HG02970 (cell line): ENCODE data around the gene SLC16A3.
"Not testable (repeated sequence)": the region's sequence is repeated elsewhere in the genome, so short reads cannot be mapped to it uniquely, and the experiment has no call there.

Source experiments
- ATAC-seq: cut with Tn5 transposase; IDR thresholded peaks from one replicate; pipeline ENCODE4 v1.9.1; 2021; ENCODE audit warnings: mild to moderate bottlenecking, moderate library complexity, moderate number of reproducible peaks; ENCODE audit not compliant: unreplicated experiment, low FRiP score

The SLC16A3 gene

GRCh38 chr17:82203920-82204319 is 24.9 kb upstream of the SLC16A3 start:
- ATAC-seq: no peak

DNA sequence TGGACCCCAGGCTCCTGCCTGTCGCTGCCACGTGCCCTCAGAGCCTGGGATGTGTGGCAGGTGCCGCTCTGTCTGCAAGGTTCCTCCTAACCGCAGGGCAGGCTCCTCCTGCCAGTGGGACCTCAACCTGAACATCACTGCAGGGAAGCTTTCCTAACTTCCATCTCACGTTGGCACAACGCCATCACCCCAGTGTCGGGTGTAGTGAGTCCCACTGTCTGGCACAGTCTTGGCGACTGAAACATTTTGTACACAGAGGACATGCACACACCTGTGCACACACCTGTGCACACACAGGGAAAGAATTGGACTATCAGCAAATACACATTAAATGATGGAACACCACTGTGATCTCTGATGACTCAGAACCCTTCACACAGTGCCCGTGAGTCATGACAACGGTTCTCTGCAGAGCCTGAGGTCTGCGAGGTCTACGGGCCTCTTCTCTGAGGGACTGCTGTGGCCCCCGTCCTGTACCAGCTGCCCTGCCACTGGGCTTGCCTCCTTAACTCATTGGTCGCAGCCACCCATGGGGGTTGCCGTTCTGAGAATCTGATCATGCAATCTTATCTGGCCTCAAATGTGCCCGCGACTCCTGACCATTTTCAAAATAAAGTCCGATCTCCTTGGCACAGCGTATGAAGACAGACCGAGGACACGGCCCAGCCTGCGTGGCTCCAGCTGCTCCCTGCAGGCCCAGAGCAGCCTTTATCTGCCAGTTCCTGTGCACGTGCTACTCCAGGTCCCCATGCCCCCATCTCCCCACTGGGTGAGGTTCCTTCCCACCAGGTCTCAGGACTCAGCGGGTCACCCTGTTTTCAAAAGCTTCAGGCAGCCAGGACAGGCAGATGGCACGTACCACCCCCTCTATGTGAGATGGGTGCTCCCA is 23.8 kb upstream of the SLC16A3 start:
- no peak for ATAC-seq

DNA sequence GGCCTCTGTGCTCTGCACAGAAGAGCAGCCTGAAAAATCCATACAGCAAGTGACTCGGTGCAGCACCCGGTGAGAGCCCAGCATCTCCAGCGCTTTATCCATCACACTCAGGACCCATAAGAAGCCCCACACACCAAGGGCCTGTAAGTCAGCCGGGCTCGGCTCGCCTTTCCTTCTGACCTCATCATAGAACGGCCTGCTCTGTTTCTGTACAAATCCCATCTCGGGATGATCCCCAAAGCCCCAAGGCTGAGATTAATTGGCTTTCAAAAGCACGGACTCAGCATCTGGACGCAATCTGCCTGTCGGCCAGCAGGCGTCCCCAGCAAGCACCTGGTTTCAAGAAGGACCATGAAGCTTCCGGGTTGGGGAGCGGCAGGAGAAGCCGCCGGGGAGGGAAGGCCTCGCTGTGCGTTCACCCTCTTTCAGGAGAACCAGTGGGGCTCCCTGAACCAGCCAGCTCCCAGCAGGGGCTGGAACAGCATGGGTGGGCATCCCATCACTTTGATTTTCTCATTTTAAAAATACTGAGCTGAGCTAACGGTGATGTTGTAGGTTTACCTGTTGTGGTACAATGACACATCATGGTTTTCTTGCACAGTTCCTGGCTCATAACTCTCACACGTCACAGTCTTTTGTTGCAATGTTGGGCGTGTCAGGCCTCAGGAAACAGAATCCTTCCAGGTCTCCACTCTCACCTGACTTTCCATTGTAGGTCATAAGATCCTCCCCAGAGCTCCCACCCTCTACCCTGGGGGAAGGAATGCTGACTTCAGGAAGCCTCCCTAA is 22.9 kb upstream of the SLC16A3 start:
- no peak for ATAC-seq

DNA sequence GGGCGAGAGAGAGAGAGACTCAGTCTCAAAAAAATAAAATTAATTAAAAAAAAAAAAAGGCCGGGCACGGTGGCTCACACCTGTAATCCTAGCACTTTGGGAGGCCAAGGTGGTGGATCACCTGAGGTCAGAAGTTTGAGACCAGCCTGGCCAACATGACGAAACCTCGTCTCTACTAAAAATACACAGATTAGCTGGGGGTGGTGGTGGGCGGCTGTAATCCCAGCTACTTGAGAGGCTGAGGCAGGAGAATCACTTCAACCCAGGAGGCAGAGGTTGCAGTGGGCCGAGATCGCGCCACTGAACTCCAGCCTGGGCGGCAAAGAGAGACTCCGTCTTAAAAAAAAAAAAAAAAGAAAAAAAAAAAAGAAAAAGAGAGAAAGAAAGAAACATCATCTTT is 18.2 kb upstream of the SLC16A3 start:
- ATAC-seq: not testable (repeated sequence)

DNA sequence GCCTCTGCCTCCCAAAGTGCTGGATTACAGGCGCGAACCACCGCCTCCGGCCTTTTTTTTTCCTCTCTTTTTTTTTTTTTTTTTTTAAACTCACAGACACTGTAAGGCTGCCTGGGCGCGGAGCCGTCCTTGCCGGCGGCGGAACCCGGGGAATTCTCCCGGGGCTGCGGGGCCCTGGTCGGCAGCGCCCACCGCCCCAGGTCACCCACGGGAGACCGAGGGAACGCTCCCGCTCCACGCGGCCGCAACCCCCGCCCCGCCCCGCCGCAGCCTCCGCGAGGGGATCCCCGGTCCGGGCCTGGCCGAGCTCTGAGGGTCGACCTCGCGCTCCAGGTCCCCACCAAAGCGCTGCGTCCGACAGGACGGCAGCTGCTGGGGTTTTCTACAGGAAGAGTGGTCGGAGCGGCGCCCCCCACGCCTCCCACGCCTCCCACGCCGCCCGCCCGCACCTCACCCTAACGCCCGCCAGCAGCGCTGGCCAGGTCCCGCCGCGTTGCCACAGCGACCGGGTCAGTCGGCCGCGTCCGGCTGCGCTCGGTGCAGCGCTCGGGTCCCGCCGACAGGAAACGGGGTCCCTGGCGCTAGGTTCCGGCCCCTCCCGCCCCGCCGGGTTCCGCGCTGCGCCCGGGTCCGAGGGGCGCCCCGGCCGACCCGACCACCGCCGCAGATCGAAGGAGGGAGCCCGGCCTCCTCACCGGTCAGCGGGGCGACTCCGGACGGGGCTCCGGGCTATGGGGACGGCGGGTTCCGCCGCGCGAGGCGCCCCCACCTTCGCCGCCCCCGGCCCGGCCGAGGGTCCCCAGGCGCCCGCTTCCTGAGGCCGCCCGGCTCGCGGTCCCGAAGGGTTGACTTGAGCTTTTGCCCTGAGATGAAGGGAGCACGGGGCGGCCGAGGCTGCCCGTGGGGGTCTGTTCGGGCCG is 16.3 kb upstream of the SLC16A3 start, which contains the start of gene CCDC57:
CCDC57 (minus strand) TSS at position 512 of the 920 bp plus-strand sequence. CDS start 10,898 bp downstream, outside the sequence.
- peak; percentile 63 for ATAC-seq

GRCh38 chr17:82213251-82214011 is 15.4 kb upstream of the SLC16A3 start:
- no peak for ATAC-seq

DNA sequence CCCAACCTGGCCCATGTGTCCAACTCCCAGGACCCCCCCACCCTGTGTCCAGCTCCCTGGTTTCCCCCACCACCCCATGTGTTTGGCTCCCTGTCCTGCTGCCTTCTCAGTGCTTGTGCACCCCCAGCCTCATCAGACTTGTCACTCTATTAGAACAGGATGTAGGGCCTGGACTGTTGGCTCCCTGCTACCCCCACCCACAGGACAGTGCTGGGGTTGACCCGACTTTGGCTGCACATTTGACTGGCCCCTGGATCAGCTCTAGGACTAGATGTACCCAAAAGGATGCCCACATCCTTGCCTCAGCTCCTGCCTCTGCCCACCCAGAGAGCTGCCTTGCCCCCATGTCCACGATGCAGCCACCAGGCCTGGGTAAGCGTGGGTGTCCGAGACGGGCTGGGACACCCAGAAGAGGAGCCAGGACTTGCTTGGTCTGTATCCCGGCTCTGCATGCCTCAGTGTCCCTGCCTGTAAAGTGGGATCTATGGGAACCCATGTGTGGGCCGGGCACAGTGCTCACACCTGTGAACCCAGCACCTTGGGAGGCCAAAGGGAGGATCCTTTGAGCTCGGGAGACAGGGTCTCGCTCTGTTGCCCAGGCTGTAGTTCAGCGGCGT is 14.7 kb upstream of the SLC16A3 start:
- ATAC-seq: no peak

DNA sequence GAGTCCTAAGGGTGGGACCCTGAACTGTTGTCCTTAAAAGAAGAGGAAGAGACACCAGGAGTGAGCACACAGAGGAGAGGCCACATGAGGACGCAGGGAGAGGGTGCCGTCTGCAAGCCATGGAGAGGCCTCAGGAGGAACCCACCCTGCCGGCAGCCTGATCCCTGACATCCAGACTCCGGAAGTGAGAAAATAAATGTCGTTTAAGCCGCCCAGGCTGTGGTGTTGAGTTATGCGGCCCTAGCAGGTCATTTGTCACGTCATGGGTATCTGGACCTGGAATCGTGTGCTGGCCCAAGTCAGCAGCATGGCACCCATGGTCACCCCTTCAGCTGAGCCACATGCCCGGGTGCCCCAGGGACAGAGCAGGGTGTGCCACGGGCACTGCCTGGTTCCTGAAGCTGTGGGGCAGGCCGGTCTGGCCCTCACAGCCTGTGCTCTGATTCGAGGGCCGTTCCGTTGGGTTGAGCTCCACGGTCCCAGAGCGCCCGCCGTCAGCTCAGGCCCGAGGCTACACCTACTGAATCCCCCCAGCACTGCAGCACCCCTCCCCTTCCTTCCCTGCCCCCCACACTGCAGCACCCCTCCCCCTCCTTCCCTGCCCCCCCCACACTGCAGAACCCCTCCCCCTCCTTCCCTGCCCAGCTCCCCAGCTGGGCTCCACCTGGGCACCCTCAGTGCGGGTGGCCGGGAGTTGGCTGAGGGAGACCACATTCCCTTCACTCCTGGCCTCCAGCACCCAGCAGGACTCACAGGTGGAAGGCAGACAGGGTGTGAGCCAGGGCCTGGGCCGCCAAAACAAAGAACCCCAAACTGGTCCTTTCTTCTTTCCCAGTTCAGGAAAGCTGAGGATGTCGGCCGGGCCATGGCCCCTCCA is 13.5 kb upstream of the SLC16A3 start:
- no peak for ATAC-seq

- no peak for ATAC-seq
Measured at GRCh38 chr17:82215972-82216300, 12.9 kb upstream of the SLC16A3 start.

DNA sequence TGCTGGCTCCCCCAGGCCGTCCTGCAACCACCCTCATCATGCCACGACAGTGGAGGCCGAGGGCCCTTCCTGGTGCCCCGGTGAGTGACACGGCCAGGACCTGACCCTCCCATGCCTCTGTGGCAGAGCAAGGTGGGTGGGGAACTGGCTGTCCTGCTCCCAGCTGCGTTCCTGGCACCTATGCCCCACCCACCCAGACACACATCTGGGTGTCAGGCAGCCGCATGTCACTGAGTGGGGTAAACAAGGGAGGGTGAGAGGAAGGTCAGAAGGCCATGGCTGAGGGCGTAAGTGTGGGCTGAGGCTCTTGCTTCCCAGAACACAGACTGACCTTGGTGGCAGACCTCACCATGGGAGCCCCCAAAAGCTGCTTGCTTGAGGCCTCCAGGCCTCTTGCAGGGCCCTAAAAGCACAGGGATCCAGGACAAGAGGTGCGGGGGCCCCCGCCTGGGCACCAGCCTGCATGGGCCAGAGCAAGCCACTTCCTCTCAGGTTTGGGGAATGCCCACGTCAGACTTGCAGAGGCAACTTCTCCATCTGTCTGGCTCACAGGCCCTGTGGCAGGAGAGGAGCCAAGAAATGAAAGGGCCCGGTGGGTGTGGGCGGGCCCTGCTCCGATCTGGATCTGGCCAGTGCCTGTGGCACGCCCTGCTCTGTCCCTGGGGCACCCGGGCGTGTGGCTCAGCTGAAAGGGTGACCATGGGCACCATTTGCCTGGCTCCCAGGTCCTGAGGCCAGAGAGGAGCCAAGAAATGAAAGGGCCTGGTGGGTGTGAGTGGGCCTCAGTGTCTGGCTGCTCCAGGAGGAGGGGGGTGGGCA is 12.3 kb upstream of the SLC16A3 start:
- no peak for ATAC-seq

DNA sequence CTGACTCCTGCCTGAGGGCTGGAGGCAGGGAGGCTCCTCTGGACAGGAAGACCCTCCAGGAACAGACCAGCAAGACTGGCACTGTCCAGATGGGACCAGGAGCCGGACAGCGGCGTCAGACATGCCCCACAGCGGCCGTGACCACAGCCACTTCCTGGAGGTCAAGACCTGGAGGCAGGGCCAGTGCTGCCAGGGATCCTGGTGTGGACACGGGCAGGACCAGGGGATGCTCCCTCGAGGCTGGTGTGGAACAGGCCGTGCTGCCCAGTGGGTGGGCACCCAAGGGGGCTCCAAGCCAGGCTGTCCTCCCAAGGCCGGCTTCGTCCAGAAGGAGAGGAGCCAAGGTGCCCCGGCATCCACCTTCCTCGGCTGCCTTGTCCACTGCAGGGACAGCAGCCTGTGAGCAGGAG is 11.7 kb upstream of the SLC16A3 start:
- ATAC-seq: no peak

- ATAC-seq: no peak
Measured at GRCh38 chr17:82217530-82218204, 11.2 kb upstream of the SLC16A3 start.

DNA sequence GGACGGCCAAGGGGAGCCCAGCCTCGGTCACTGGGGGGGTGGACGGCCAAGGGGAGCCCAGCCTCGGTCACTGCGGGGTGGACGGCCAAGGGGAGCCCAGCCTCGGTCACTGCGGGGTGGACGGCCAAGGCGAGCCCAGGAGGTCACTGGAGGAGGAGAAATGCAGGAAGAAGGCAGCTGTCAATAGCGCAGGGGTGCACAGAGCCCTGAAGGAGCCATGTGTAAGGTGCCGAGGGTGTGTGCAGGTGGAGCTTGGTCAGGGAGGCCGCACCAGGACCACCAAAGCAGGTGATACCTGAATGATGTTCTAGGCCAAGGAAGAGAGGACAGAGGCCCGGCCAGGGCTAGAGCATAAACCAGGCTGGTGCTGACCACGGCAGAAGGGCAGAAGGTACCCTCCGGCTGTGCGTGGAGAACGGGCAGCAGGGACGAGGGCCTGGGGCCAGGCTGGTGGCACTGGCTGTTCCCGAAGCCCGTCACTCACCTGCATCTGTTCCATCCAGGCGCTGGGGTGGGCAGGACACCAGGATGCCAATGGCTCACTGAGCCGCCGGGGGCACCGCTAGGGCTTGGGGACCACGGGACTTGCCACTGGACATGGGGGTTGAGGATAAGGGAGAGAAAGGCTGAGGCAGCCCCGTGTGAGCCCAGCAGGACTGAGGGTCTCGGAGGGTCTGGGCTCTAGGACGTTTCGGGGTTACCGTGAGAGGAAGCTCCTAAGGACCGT is 10.3 kb upstream of the SLC16A3 start:
- ATAC-seq: no peak

- no peak for ATAC-seq
Measured at GRCh38 chr17:82219083-82219482, 9.8 kb upstream of the SLC16A3 start.

GRCh38 chr17:82219753-82220709 is 8.8 kb upstream of the SLC16A3 start:
- no peak for ATAC-seq
